ENCODE data around the gene RHEX.

- TF ChIP-seq EZH2 (IDR thresholded peaks at IDR 0.05; ENCODE audit: insufficient read depth, low read length) (no peak), CTCF (IDR thresholded peaks at IDR 0.05; ENCODE audit: insufficient read depth, low read depth, low read length) (no peak)
Measured at GRCh38 chr1:206128196-206128595, 75.2 kb downstream of the RHEX start.
